ENCODE results near the gene SLCO2B1.

Gene SLCO2B1

DNA sequence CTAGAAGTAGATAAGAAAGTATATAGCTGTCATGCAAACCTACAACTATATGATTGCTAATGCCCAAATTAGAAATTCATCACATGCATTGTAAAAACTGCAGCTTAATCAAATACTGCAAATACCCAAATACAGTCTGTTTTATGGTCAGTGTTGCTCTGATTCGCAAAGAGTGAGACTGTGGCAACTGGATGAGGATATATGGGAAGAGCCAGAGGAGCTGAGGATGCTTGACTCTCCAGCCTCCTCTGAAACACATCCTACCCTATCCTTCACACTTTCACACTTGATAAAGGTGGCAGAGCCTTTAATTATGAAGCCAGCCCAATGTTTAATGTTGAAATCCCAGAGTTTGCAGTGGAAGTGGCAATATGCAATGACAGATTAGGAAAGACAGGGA lies 32.3 kb upstream of the SLCO2B1 start:
- no peak for ATAC-seq

DNA sequence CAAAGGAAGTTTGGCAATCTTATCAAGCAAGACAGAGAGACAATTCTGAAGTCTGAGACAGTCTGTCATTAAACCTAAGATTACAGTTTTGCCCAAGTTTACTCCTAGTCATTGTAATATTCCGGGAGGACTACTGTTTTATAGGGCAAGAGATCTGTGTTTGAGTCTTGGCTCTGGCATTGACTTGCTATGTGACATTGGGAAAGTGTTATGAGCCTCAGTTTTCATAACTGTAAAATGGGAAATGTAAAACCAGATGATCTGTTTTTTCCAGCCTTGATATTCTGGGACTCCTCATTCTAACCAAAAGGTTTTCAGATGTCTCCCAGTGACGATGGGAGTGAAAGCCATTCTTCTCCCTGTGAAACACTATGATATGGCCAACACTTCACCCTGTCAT lies 24.3 kb upstream of the SLCO2B1 start:
- ATAC-seq = no peak
- TF ChIP-seq, protein P1, sequence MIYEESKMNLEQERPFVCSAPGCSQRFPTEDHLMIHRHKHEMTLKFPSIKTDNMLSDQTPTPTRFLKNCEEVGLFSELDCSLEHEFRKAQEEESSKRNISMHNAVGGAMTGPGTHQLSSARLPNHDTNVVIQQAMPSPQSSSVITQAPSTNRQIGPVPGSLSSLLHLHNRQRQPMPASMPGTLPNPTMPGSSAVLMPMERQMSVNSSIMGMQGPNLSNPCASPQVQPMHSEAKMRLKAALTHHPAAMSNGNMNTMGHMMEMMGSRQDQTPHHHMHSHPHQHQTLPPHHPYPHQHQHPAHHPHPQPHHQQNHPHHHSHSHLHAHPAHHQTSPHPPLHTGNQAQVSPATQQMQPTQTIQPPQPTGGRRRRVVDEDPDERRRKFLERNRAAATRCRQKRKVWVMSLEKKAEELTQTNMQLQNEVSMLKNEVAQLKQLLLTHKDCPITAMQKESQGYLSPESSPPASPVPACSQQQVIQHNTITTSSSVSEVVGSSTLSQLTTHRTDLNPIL (CRISPR knock-in tag; IDR thresholded peaks at IDR 0.05; ENCODE audit: low read depth) = no peak
- TF ChIP-seq ZNF70 (CRISPR knock-in tag; IDR thresholded peaks at IDR 0.05) = no peak
- no peak for TF ChIP-seq CSDC2 (CRISPR knock-in tag; IDR thresholded peaks at IDR 0.05)
- no peak for TF ChIP-seq SNAI2 (CRISPR knock-in tag; IDR thresholded peaks at IDR 0.05)

More for the DNA sequence above, 32.3 kb upstream of the SLCO2B1 start:
- TF ChIP-seq RARB (CRISPR knock-in tag; IDR thresholded peaks at IDR 0.05) (no peak), OSR1 (CRISPR knock-in tag; IDR thresholded peaks at IDR 0.05) (no peak), ARNTL (CRISPR knock-in tag; IDR thresholded peaks at IDR 0.05; ENCODE audit: borderline replicate concordance, low read depth) (no peak), PPARA (CRISPR knock-in tag; IDR thresholded peaks at IDR 0.05; ENCODE audit: borderline replicate concordance) (no peak), ZNF70 (CRISPR knock-in tag; IDR thresholded peaks at IDR 0.05) (no peak), BACH2 (CRISPR knock-in tag; IDR thresholded peaks at IDR 0.05; ENCODE audit: borderline replicate concordance) (no peak), ZFP30 (CRISPR knock-in tag; IDR thresholded peaks at IDR 0.05) (no peak), TCF4 (CRISPR knock-in tag; IDR thresholded peaks at IDR 0.05; ENCODE audit: borderline replicate concordance) (no peak), ZNF8 (CRISPR knock-in tag; IDR thresholded peaks at IDR 0.05) (no peak)
- TF ChIP-seq, protein P2, sequence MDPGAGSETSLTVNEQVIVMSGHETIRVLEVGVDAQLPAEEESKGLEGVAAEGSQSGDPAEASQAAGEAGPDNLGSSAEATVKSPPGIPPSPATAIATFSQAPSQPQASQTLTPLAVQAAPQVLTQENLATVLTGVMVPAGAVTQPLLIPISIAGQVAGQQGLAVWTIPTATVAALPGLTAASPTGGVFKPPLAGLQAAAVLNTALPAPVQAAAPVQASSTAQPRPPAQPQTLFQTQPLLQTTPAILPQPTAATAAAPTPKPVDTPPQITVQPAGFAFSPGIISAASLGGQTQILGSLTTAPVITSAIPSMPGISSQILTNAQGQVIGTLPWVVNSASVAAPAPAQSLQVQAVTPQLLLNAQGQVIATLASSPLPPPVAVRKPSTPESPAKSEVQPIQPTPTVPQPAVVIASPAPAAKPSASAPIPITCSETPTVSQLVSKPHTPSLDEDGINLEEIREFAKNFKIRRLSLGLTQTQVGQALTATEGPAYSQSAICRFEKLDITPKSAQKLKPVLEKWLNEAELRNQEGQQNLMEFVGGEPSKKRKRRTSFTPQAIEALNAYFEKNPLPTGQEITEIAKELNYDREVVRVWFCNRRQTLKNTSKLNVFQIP (CRISPR knock-in tag; IDR thresholded peaks at IDR 0.05; ENCODE audit: borderline replicate concordance, low read depth) = no peak
- TF ChIP-seq, protein P3, sequence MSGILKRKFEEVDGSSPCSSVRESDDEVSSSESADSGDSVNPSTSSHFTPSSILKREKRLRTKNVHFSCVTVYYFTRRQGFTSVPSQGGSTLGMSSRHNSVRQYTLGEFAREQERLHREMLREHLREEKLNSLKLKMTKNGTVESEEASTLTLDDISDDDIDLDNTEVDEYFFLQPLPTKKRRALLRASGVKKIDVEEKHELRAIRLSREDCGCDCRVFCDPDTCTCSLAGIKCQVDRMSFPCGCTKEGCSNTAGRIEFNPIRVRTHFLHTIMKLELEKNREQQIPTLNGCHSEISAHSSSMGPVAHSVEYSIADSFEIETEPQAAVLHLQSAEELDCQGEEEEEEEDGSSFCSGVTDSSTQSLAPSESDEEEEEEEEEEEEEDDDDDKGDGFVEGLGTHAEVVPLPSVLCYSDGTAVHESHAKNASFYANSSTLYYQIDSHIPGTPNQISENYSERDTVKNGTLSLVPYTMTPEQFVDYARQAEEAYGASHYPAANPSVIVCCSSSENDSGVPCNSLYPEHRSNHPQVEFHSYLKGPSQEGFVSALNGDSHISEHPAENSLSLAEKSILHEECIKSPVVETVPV (CRISPR knock-in tag; IDR thresholded peaks at IDR 0.05) = no peak

DNA sequence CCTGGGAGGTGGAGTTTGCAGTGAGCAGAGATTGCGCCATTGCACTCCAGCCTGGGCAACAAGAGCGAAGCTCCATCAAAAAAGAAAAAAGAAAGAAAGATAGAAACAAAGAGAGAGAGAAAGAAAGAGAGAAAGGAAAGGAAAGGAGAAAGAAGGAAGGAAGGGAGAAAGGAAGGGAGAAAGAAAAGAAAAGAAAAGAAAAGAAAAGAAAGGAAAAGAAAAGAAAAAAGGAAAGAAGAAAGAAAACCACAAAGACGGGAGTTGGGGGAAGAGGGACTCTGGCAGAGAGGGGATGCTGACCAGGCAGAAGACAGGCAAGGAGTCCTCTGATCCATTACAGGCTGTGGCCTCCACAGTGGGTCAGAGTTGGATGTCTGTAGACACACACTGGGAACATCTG lies 18.8 kb upstream of the SLCO2B1 start:
- no peak for TF ChIP-seq CSDC2 (CRISPR knock-in tag; IDR thresholded peaks at IDR 0.05)
- ATAC-seq = no peak

DNA sequence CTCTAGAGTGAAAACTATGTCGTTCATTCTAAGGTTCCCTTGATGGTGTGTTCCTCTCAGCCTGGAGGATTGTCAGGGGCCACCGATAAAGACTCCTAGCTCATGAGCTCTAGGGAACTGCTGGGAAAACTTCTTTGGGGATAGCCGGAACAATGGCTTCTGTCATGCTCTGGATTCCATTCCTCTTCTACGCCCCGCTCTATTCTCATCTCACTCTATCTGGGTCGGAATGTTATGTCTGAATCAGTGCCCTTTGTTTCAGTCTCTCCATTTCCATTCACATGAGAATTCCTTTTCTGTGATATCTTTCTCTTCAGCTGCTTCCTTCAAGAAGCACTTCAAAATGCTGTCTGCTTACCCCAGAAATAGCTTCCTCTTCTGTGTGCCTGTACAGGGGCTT lies 16.9 kb upstream of the SLCO2B1 start:
- ATAC-seq = no peak
- no peak for TF ChIP-seq GLIS3 (CRISPR knock-in tag; IDR thresholded peaks at IDR 0.05)

DNA sequence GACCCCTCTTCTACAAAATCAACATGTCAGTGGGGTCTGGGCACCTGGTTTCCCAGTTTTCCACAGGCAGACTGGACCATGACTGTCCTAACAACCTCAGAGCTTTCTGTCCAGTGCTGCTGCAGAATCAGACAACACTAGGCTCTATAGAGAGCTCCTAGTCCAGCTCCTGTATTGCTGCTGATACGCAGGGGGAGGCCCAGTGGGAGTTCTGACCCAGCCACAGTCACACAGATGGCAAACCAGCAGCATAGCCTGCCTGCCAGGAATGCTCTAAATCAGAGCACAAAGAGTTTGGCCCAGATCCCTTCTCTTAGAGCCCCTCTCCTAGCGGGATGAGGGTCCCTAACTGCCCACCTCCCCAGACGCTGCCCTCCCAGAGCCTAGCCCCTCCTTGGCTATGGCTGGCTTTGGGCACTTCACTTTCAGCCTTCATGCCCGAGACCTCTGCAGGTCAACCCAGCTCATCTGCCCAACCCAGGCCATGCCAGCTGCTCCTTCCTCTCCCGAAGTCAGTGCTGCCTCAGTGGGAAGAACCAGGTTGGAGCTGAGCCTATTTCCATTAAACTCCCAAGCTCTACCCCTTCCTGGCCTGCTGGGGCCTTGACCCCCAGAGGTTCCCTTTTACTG lies 15.8 kb upstream of the SLCO2B1 start:
- ATAC-seq = no peak
- TF ChIP-seq ESRRG (CRISPR knock-in tag; IDR thresholded peaks at IDR 0.05) = no peak
- no peak for TF ChIP-seq PPARA (CRISPR knock-in tag; IDR thresholded peaks at IDR 0.05; ENCODE audit: borderline replicate concordance)
- TF ChIP-seq ZNF565 (CRISPR knock-in tag; conservative IDR thresholded peaks at IDR 0.05; ENCODE audit: low read depth) = no peak
- no peak for TF ChIP-seq RARB (CRISPR knock-in tag; IDR thresholded peaks at IDR 0.05)
- TF ChIP-seq ZFP3 (CRISPR knock-in tag; IDR thresholded peaks at IDR 0.05) = no peak
- no peak for TF ChIP-seq SNAI2 (CRISPR knock-in tag; IDR thresholded peaks at IDR 0.05)
- no peak for TF ChIP-seq GLIS3 (CRISPR knock-in tag; IDR thresholded peaks at IDR 0.05)

DNA sequence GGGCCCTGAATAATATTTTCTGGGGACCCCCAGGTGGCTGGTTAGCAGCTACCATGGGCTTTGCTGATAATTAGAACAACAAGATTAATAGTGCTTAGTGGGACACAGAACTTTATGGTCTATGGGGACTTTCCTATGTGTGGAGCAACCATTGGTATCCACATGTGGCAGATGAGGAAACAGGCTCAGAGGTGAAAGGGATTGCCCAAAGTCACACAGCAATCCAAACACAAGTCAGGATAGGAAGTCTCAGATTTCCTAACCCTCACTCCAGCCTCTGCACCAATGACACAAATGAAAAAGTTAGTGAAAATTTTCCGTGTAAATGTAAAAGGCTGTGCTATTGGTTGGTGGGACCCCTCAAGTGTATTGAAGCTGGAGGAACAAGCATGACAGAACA lies 15.3 kb upstream of the SLCO2B1 start:
- ATAC-seq = no peak

More for the DNA sequence above, 15.3 kb upstream of the SLCO2B1 start:
- TF ChIP-seq ISL1 (CRISPR knock-in tag; IDR thresholded peaks at IDR 0.05) (no peak), ZNF70 (CRISPR knock-in tag; IDR thresholded peaks at IDR 0.05) (no peak), OSR1 (CRISPR knock-in tag; IDR thresholded peaks at IDR 0.05) (no peak), RARB (CRISPR knock-in tag; IDR thresholded peaks at IDR 0.05) (no peak)

Measured in SK-N-SH treated with all-trans-retinoic acid at 6 μM for 48 hours (cell line).